HCEC 1CT (cell line): ENCODE results near the gene ACSS1.

ENCODE experiments used
- DNase-seq: peaks from one replicate; pipeline ENCODE4 v3.0.0-alpha.2; 2017

ACSS1 gene

GRCh38 chr20:25077610-25078169 is 19.8 kb upstream of the ACSS1 start:
- no peak for DNase-seq

- peak; percentile 36 for DNase-seq
These were observed 19.0 kb upstream of the ACSS1 start for GRCh38 chr20:25076731-25077609.

GRCh38 chr20:25076201-25076600 is 18.3 kb upstream of the ACSS1 start:
- no peak for DNase-seq

- DNase-seq, result no peak
These were observed 15.6 kb upstream of the ACSS1 start for GRCh38 chr20:25073544-25073943.

GRCh38 chr20:25072226-25072811 is 14.4 kb upstream of the ACSS1 start:
- DNase-seq, result no peak

GRCh38 chr20:25071734-25072133 is 13.8 kb upstream of the ACSS1 start:
- DNase-seq, result no peak

- no peak for DNase-seq
These were observed 13.0 kb upstream of the ACSS1 start for GRCh38 chr20:25070821-25071473.

- no peak for DNase-seq
These were observed 9.4 kb upstream of the ACSS1 start for GRCh38 chr20:25067102-25067987.

- no peak for DNase-seq
These were observed 8.4 kb upstream of the ACSS1 start for GRCh38 chr20:25066386-25066785.

GRCh38 chr20:25065625-25066338 is 7.8 kb upstream of the ACSS1 start:
- peak; percentile 46 for DNase-seq

- DNase-seq, result no peak
These were observed 7.2 kb upstream of the ACSS1 start for GRCh38 chr20:25065072-25065624.

- DNase-seq, result no peak
These were observed 6.7 kb upstream of the ACSS1 start for GRCh38 chr20:25064561-25065071.

GRCh38 chr20:25063981-25064380 is 6.0 kb upstream of the ACSS1 start:
- DNase-seq, result no peak

- no peak for DNase-seq
These were observed 5.6 kb upstream of the ACSS1 start for GRCh38 chr20:25063546-25063945.

- DNase-seq, result no peak
These were observed 4.9 kb upstream of the ACSS1 start for GRCh38 chr20:25062841-25063240.

- DNase-seq, result no peak
These were observed 4.0 kb upstream of the ACSS1 start for GRCh38 chr20:25061821-25062530.

- DNase-seq, result no peak
These were observed 3.3 kb upstream of the ACSS1 start for GRCh38 chr20:25061103-25061799.

GRCh38 chr20:25059866-25060465 is 2.0 kb upstream of the ACSS1 start:
- DNase-seq, result no peak
